Activated CD8-positive, alpha-beta T cell treated with anti-CD3 and anti-CD28 coated beads for 36 hours (primary cell): Measurements from ENCODE around the gene BLNK. TPM values are rescaled to one million over a fixed set of nuclear protein-coding genes. Genes with fewer than 3 reads are reported as not detected.

Experiments used
- ATAC-seq: fragments of 200-7000 bp; cut with Tn5 transposase; one replicate; pipeline ENCODE4 v1.10.0; 2021; ENCODE audit warnings: mild to moderate bottlenecking, moderate library complexity
- CTCF ChIA-PET: fragments of 350-600 bp; sonication (Branson Sonifier 250); formaldehyde crosslinking; loops from one replicate; lab custom pipeline; 2021; ENCODE audit warnings: antibody characterized with exemption; lab: Charles Lee
- POLR2A ChIA-PET: fragments of 350-600 bp; sonication (Branson Sonifier 250); formaldehyde crosslinking; loops from one replicate; lab custom pipeline; 2021; ENCODE audit warnings: antibody characterized with exemption; lab: Charles Lee
- DNase-seq: peaks from one replicate; pipeline ENCODE4 v3.0.0-alpha.2; 2020
- H3K27ac Mint-ChIP-seq: one replicate; pipeline ENCODE4 v1.8.0; 2021; ENCODE audit warnings: mild to moderate bottlenecking, mixed read lengths
- H3K27me3 Mint-ChIP-seq: one replicate; pipeline ENCODE4 v1.8.0; 2021; ENCODE audit warnings: mixed read lengths
- H3K36me3 Mint-ChIP-seq: one replicate; pipeline ENCODE4 v1.8.0; 2021; ENCODE audit warnings: low read depth, mixed read lengths
- H3K4me1 Mint-ChIP-seq: one replicate; pipeline ENCODE4 v1.8.0; 2021; ENCODE audit warnings: low read depth, mixed read lengths
- H3K4me3 Mint-ChIP-seq: one replicate; pipeline ENCODE4 v1.8.0; 2021; ENCODE audit warnings: mild to moderate bottlenecking, moderate library complexity, mixed read lengths
- H3K9me3 Mint-ChIP-seq: one replicate; pipeline ENCODE4 v1.8.0; 2021; ENCODE audit warnings: mixed read lengths
- CTCF ChIP-seq: fragments of 200-600 bp; IDR thresholded peaks from one replicate; pipeline ENCODE4 v1.8.0; 2022; ENCODE audit warnings: antibody characterized with exemption, mild to moderate bottlenecking
- intact Hi-C: fragments of 100-400 bp; cut with micrococcal nuclease; formaldehyde crosslinking; loops from one replicate; pipeline ENCODE4 v1.10.0; 2022
- total RNA-seq, 2 experiments: library from RNA; stranded (reverse); gene quantifications; one replicate each; pipeline ENCODE4 v1.2.3, GENCODE V29; 2021

The BLNK gene
- total RNA-seq, 2 experiments from 2014 or later, result 0.16 TPM; not detected in 1

- ATAC-seq (no peak), DNase-seq (no peak)
- CTCF ChIA-PET, result no interaction called here
- Mint-ChIP-seq H3K27me3 (peaks cover 3% of the 10 kb centered on the region), H3K27ac (no peak overlapping the region), H3K4me3 (no peak overlapping the region), H3K36me3 (no peaks in the 10 kb centered on the region), H3K4me1 (peaks cover 52% of the 10 kb centered on the region), H3K9me3 (no peaks in the 10 kb centered on the region)
- POLR2A ChIA-PET, result no interaction called here
- TF ChIP-seq CTCF, result no peak
- intact Hi-C loops, result loop anchor here (10.0 kb wide), 1 partner anchor 283 kb away; no protein-coding TSS in a partner anchor
These were observed 26.1 kb upstream of the BLNK start for GRCh38 chr10:96297486-96297885.

- H3K4me3 Mint-ChIP-seq, result no peak overlapping the region
- CTCF ChIA-PET, result interaction anchor here (0.7 to 6.5 kb wide), 6 partner anchors 11 to 602 kb away, joined by 3 to 102 read pairs (median 9); partner anchors contain the start of gene TCTN3
- no peak for TF ChIP-seq CTCF
- no peak for ATAC-seq
- POLR2A ChIA-PET, result interaction anchor here (0.6 to 0.8 kb wide), 2 partner anchors 35 to 66 kb away, joined by 3 read pairs; no protein-coding TSS in a partner anchor
- peaks cover 5% of the 10 kb centered on the region for H3K27me3 Mint-ChIP-seq
- H3K4me1 Mint-ChIP-seq, result peaks cover 41% of the 10 kb centered on the region
- peak overlapping the region; percentile 2 for H3K27ac Mint-ChIP-seq
- DNase-seq, result no peak
- intact Hi-C loops, result loop anchor here (10.0 kb wide), 1 partner anchor 281 kb away; no protein-coding TSS in a partner anchor
- no peaks in the 10 kb centered on the region for H3K9me3 Mint-ChIP-seq
- no peaks in the 10 kb centered on the region for H3K36me3 Mint-ChIP-seq
These were observed 24.1 kb upstream of the BLNK start for GRCh38 chr10:96295475-96295874.

GRCh38 chr10:96292971-96293920 lies 21.9 kb upstream of the BLNK start:
- Mint-ChIP-seq H3K9me3 (no peaks in the 10 kb centered on the region), H3K27me3 (peaks cover 5% of the 10 kb centered on the region), H3K4me1 (peaks cover 21% of the 10 kb centered on the region), H3K36me3 (no peaks in the 10 kb centered on the region), H3K27ac (no peak overlapping the region), H3K4me3 (no peak overlapping the region)
- ATAC-seq (peak; percentile 76), DNase-seq (no peak)
- intact Hi-C loops, result loop anchor here (10.0 kb wide), 1 partner anchor 278 kb away; no protein-coding TSS in a partner anchor
- CTCF ChIA-PET, result interaction anchor here (0.8 to 6.5 kb wide), 6 partner anchors 9 to 276 kb away, joined by 3 to 102 read pairs (median 10); no protein-coding TSS in a partner anchor
- TF ChIP-seq CTCF, result peak; percentile 48
- POLR2A ChIA-PET, result interaction anchor here (1.3 kb wide), 1 partner anchor 10 kb away, joined by 3 read pairs; no protein-coding TSS in a partner anchor

GRCh38 chr10:96290368-96291133 lies 19.2 kb upstream of the BLNK start:
- CTCF ChIA-PET, result interaction anchor here (0.8 to 6.5 kb wide), 5 partner anchors 8 to 597 kb away, joined by 3 to 102 read pairs (median 4); partner anchors contain the start of gene TCTN3
- Mint-ChIP-seq H3K36me3 (no peaks in the 10 kb centered on the region), H3K4me1 (peaks cover 20% of the 10 kb centered on the region), H3K4me3 (no peak overlapping the region), H3K9me3 (no peaks in the 10 kb centered on the region), H3K27me3 (peaks cover 5% of the 10 kb centered on the region), H3K27ac (no peak overlapping the region)
- DNase-seq (no peak), ATAC-seq (no peak)
- POLR2A ChIA-PET, result interaction anchor here (1.0 kb wide), 1 partner anchor 31 kb away, joined by 3 read pairs; no protein-coding TSS in a partner anchor
- intact Hi-C loops, result loop anchor here (10.0 kb wide), 1 partner anchor 276 kb away; no protein-coding TSS in a partner anchor
- TF ChIP-seq CTCF, result no peak
